Liver (tissue), 3 donors: Measurements from ENCODE around the gene N4BP2.

Experiments
- ATF3 ChIP-seq: IDR thresholded peaks from 2 replicates; pipeline ENCODE4 v1.6.1; 2016; ENCODE audit warnings: antibody characterized with exemption
- CTCF ChIP-seq: fragments of 150-350 bp; IDR thresholded peaks from 2 replicates; pipeline ENCODE4 v1.5.1; 2017; ENCODE audit warnings: improper control_type of control experiment, low read depth, low read length; ENCODE audit not compliant: missing input control
- EGR1 ChIP-seq, 2 donors: IDR thresholded peaks; 2 replicates each; pipeline ENCODE4 v1.6.1; 2016 to 2018; ENCODE audit warnings: antibody characterized with exemption in 2 of 2, low read depth in 2 of 2
- JUND ChIP-seq, 2 donors: IDR thresholded peaks; 2 replicates each; pipeline ENCODE4 v1.6.1; 2016; ENCODE audit warnings: antibody characterized with exemption in 2 of 2
- MAX ChIP-seq: IDR thresholded peaks from 2 replicates; pipeline ENCODE4 v1.6.1; 2016; ENCODE audit warnings: antibody characterized with exemption
- NR2F2 ChIP-seq: IDR thresholded peaks from 2 replicates; pipeline ENCODE4 v1.6.1; 2016; ENCODE audit warnings: antibody characterized with exemption
- RAD21 ChIP-seq, 2 donors: IDR thresholded peaks; 2 replicates each; pipeline ENCODE4 v1.6.1; 2016; ENCODE audit warnings: antibody characterized with exemption in 2 of 2, mild to moderate bottlenecking in 2 of 2
- REST ChIP-seq: IDR thresholded peaks from 2 replicates; pipeline ENCODE4 v1.6.1; 2016; ENCODE audit warnings: antibody characterized with exemption, mild to moderate bottlenecking
- SP1 ChIP-seq: IDR thresholded peaks from 2 replicates; pipeline ENCODE4 v1.6.1; 2018; ENCODE audit warnings: antibody characterized with exemption, mild to moderate bottlenecking
- TAF1 ChIP-seq: conservative IDR thresholded peaks from 2 replicates; pipeline ENCODE4 v1.6.1; 2016; ENCODE audit warnings: antibody characterized with exemption, mild to moderate bottlenecking
- ZBTB33 ChIP-seq: IDR thresholded peaks from 2 replicates; pipeline ENCODE4 v1.6.1; 2016; ENCODE audit warnings: antibody characterized with exemption
- donor health status: healthy.
- donor health status: healthy.

- no peak for TF ChIP-seq CTCF
- no peak for TF ChIP-seq MAX
- TF ChIP-seq RAD21 (IDR thresholded peaks at IDR 0.05), result no peak
- no peak for TF ChIP-seq EGR1 (IDR thresholded peaks at IDR 0.05; ENCODE audit: low read depth in 2 of 2)
- TF ChIP-seq TAF1, result no peak
- no peak for TF ChIP-seq ATF3
- TF ChIP-seq SP1, result no peak
- no peak for TF ChIP-seq ZBTB33
- TF ChIP-seq REST, result no peak
- no peak for TF ChIP-seq NR2F2
- TF ChIP-seq JUND (IDR thresholded peaks at IDR 0.05), result no peak
Observed at GRCh38 chr4:40197879-40198689, 141.4 kb downstream of the N4BP2 start.
